ENCODE measurements around the gene CD38. TPM values are rescaled to one million over a fixed set of nuclear protein-coding genes. Genes with fewer than 3 reads are reported as not detected.

The CD38 gene
- total and polyA plus RNA-seq, 3 donors from 2014 or later: 0.68 to 2.2 (median 1.0) TPM

GRCh38 chr4:15753786-15754185 lies 24.3 kb upstream of the CD38 start:
- WGBS, 2 donors: 37 to 49% methylated on average over 4 of the region's 4 CpGs

GRCh38 chr4:15754323-15754722 lies 23.8 kb upstream of the CD38 start:
- H3K4me1 ChIP-seq: no peaks in the 10 kb centered on the region
- no peaks in the 10 kb centered on the region for H3K36me3 ChIP-seq (ENCODE audit: low read depth, missing control alignments)
- H3K4me3 ChIP-seq: no peak overlapping the region
- H3K27ac ChIP-seq: no peak overlapping the region
- WGBS, 2 donors: 75 to 83% methylated on average over 4 of the region's 4 CpGs
- H3K27me3 ChIP-seq: no peaks in the 10 kb centered on the region
- intact Hi-C loops (cut with DNase I; ENCODE audit: low total_unique reads): no loop called here
- H3K9me3 ChIP-seq: no peaks in the 10 kb centered on the region
- DNase-seq: no peak
- TF ChIP-seq CTCF (IDR thresholded peaks at IDR 0.05) (no peak), POLR2A (IDR thresholded peaks at IDR 0.05) (no peak)

More at GRCh38 chr4:15753786-15754185, 24.3 kb upstream of the CD38 start:
- no peaks in the 10 kb centered on the region for H3K4me1 ChIP-seq
- TF ChIP-seq CTCF (IDR thresholded peaks at IDR 0.05) (no peak), POLR2A (IDR thresholded peaks at IDR 0.05) (no peak)
- H3K36me3 ChIP-seq (ENCODE audit: low read depth, missing control alignments): no peaks in the 10 kb centered on the region
- H3K4me3 ChIP-seq: no peak overlapping the region
- H3K27ac ChIP-seq: no peak overlapping the region
- H3K9me3 ChIP-seq: no peaks in the 10 kb centered on the region
- no peak for DNase-seq
- intact Hi-C loops (cut with DNase I; ENCODE audit: low total_unique reads): no loop called here
- no peaks in the 10 kb centered on the region for H3K27me3 ChIP-seq

- no peaks in the 10 kb centered on the region for H3K36me3 ChIP-seq (ENCODE audit: low read depth, missing control alignments)
- 90 to 91% methylated on average over 4 of the region's 4 CpGs for WGBS, 2 donors
- H3K27ac ChIP-seq: no peak overlapping the region
- no peaks in the 10 kb centered on the region for H3K27me3 ChIP-seq
- no peaks in the 10 kb centered on the region for H3K9me3 ChIP-seq
- no peak for DNase-seq
- intact Hi-C loops (cut with DNase I; ENCODE audit: low total_unique reads): no loop called here
- no peaks in the 10 kb centered on the region for H3K4me1 ChIP-seq
- TF ChIP-seq CTCF (IDR thresholded peaks at IDR 0.05) (no peak), POLR2A (IDR thresholded peaks at IDR 0.05) (no peak)
- H3K4me3 ChIP-seq: no peak overlapping the region
These were observed 22.6 kb upstream of the CD38 start for GRCh38 chr4:15755321-15756155.

- Histone ChIP-seq H3K9me3 (no peaks in the 10 kb centered on the region), H3K4me3 (no peak overlapping the region), H3K27me3 (no peaks in the 10 kb centered on the region), H3K27ac (no peak overlapping the region), H3K4me1 (no peaks in the 10 kb centered on the region), H3K36me3 (ENCODE audit: low read depth, missing control alignments) (no peaks in the 10 kb centered on the region)
- DNase-seq: no peak
- WGBS, 2 donors: 78 to 87% methylated on average over 6 of the region's 6 CpGs
- TF ChIP-seq POLR2A (IDR thresholded peaks at IDR 0.05) (no peak), CTCF (IDR thresholded peaks at IDR 0.05) (no peak)
- intact Hi-C loops (cut with DNase I; ENCODE audit: low total_unique reads): no loop called here
These were observed 21.7 kb upstream of the CD38 start for GRCh38 chr4:15756361-15756861.
